Heart right ventricle (tissue), 16 donors: ENCODE data around the gene ATP5ME. TPM values are rescaled to one million over a fixed set of nuclear protein-coding genes. Genes with fewer than 3 reads are reported as not detected.

Experiments
- ATAC-seq, 8 donors: fragments of 200-7000 bp; cut with Tn5 transposase; one replicate each; pipeline ENCODE4 v1.9.1; 2020; ENCODE audit warnings: mild to moderate bottlenecking in 8 of 8, moderate library complexity in 8 of 8, moderate number of reproducible peaks in 1 of 8
- DNase-seq, 2 donors: peaks; one replicate each; pipeline ENCODE4 v3.0.0-alpha.2; 2020
- H3K27ac ChIP-seq, 10 donors: fragments of 200-600 bp; sonication (generic) in 2 of 10; one replicate each; pipeline versions ENCODE4 v1.5.0 to v1.8.0; 2020 to 2022; ENCODE audit warnings: mild to moderate bottlenecking in 3 of 10
- H3K27me3 ChIP-seq, 7 donors: fragments of 200-600 bp; one replicate each; pipeline ENCODE4 v1.8.0; 2021 to 2022; ENCODE audit warnings: mild to moderate bottlenecking in 2 of 7
- H3K36me3 ChIP-seq, 9 donors: fragments of 200-600 bp; sonication (generic) in 1 of 9; one replicate each; pipeline versions ENCODE4 v1.5.0 to v1.8.0; 2020 to 2022; ENCODE audit warnings: mild to moderate bottlenecking in 2 of 9
- H3K4me1 ChIP-seq, 9 donors: fragments of 200-600 bp; sonication (generic) in 1 of 9; one replicate each; pipeline versions ENCODE4 v1.5.0 to v1.8.0; 2020 to 2022; ENCODE audit warnings: mild to moderate bottlenecking in 4 of 9
- H3K4me3 ChIP-seq, 10 donors: fragments of 200-600 bp; sonication (generic) in 2 of 10; one replicate each; pipeline versions ENCODE4 v1.5.0 to v1.8.0; 2020 to 2022; ENCODE audit warnings: mild to moderate bottlenecking in 7 of 10, moderate library complexity in 2 of 10
- H3K9me3 ChIP-seq, 11 donors: fragments of 200-600 bp in 10 of 11; sonication (generic) in 2 of 11; one replicate each; pipeline versions ENCODE4 v1.5.0 to v1.8.0; 2013 to 2022; ENCODE audit warnings: mild to moderate bottlenecking in 2 of 11, control low read depth in 1 of 11, moderate library complexity in 1 of 11
- CTCF ChIP-seq, 9 donors: fragments of 200-600 bp; sonication (generic) in 2 of 9; IDR thresholded peaks; one replicate each; pipeline versions ENCODE4 v1.5.0 to v1.8.0; 2021 to 2022; ENCODE audit warnings: antibody characterized with exemption in 9 of 9, mild to moderate bottlenecking in 5 of 9, moderate library complexity in 1 of 9
- WGBS, 2 donors: extraction: QIAGEN DNeasy Blood & Tissue Kit; methylation state at CpG; one replicate each; pipeline ENCODE4 v1.1.7; 2013; ENCODE audit warnings: inconsistent platforms in 1 of 2; 5-methylcytosine and 5-hydroxymethylcytosine counted together
- intact Hi-C, 10 donors: fragments of 100-400 bp; cut with DNase I; formaldehyde crosslinking; loops; one replicate each; pipeline versions ENCODE4 v1.11.1 to v1.14.2; 2022
- polyA plus RNA-seq, 2 donors: library from polyadenylated mRNA; stranded (reverse); fragments of 200-250 nt; gene quantifications; one replicate each; pipeline ENCODE4 v1.2.3, GENCODE V29; 2013
- total RNA-seq, 10 donors: library from RNA; stranded (reverse); fragmentation: NEBNext Ultra II Directional in 3 of 10; extraction: Animal tissue kit (Norgen Biotek cat#: 25700) in 3 of 10; gene quantifications; one replicate each; pipeline versions ENCODE4 v1.2.1 to v1.2.4, GENCODE V29; 2021 to 2023
- donor health status: Arrhythmogenic right ventricular cardiomyopathy.
- donor health status: ischemic (EF 13 %, LVEDD 7.1; RV severe dilation, severe dysfunction).
- donor health status: healthy with polysubstance abuse.
- donor health status: DM: no; HTN: yes; CAD: no.
- donor health status: DM: no; HTN: no; CAD: no.
- donor health status: ischemic (EF 25% LVEDD 6.9; RV normal size, moderate dysfunction).
- donor health status: ischemic (EF 25% LVEDD 5.7; RV mildly dilated, moderate dysfunction).
- donor health status: healthy.
- donor health status: DM: yes; HTN: yes; CAD: no.
- donor health status: Ischemic cardiomyopathy.
- donor health status: ischemic (EF 35%, LVEDD 5.7; RV mildly dilated, moderate dysfunction).
- donor health status: nonischemic (EF 11% LVEDD 7.7; RV severe dilation, severe dysfunction).
- donor health status: DM: yes; HTN: yes; CAD: no.
- donor health status: PGD.
- donor health status: ischemic (EF 29% LVEDD 5.4; RV normal size, mild dysfunction).
- donor health status: nonischemic (EF 23%, LVEDD 6.1; RV moderate dilation, normal function).

The ATP5ME gene
- total and polyA plus RNA-seq, 12 donors: 651 to 4,239 (median 1,012) TPM

GRCh38 chr4:710116-710515 lies 36.0 kb upstream of the ATP5ME start:
- no peak overlapping the region for H3K4me3 ChIP-seq
- intact Hi-C loops: no loop called here

GRCh38 chr4:709348-709747 lies 35.3 kb upstream of the ATP5ME start:
- no peaks in the 10 kb centered on the region for H3K27me3 ChIP-seq
- DNase-seq (no peak), ATAC-seq (no peak)
- intact Hi-C loops: no loop called here
- WGBS, 2 donors: 97% methylated on average over 6 of the region's 6 CpGs
- H3K36me3 ChIP-seq: peaks cover 0 to 5% (median 0%) of the 10 kb centered on the region in 9 donors
- H3K9me3 ChIP-seq: no peaks in the 10 kb centered on the region
- no peak overlapping the region for H3K27ac ChIP-seq
- no peak overlapping the region for H3K4me3 ChIP-seq
- no peak for TF ChIP-seq CTCF (IDR thresholded peaks at IDR 0.05)
- H3K4me1 ChIP-seq: peaks cover 8 to 30% (median 22%) of the 10 kb centered on the region in 9 donors

More at GRCh38 chr4:710116-710515, 36.0 kb upstream of the ATP5ME start:
- H3K27ac ChIP-seq: no peak overlapping the region
- H3K9me3 ChIP-seq: no peaks in the 10 kb centered on the region
- WGBS, 2 donors: 68 to 75% methylated on average over 9 of the region's 9 CpGs
- DNase-seq (no peak), ATAC-seq (no peak)
- H3K36me3 ChIP-seq: peaks cover 0 to 8% (median 0%) of the 10 kb centered on the region in 9 donors
- H3K27me3 ChIP-seq: no peaks in the 10 kb centered on the region
- TF ChIP-seq CTCF (IDR thresholded peaks at IDR 0.05): no peak
- H3K4me1 ChIP-seq: peaks cover 8 to 30% (median 22%) of the 10 kb centered on the region in 9 donors

GRCh38 chr4:708631-708933 lies 34.5 kb upstream of the ATP5ME start:
- intact Hi-C loops: no loop called here
- no peaks in the 10 kb centered on the region for H3K9me3 ChIP-seq
- TF ChIP-seq CTCF (IDR thresholded peaks at IDR 0.05): no peak
- H3K4me1 ChIP-seq: peaks cover 8 to 30% (median 22%) of the 10 kb centered on the region in 9 donors
- peak overlapping the region in 1 of 10 donors; percentile 6 for H3K4me3 ChIP-seq
- H3K27me3 ChIP-seq: no peaks in the 10 kb centered on the region
- H3K36me3 ChIP-seq: peaks cover 0 to 3% (median 0%) of the 10 kb centered on the region in 9 donors
- WGBS, 2 donors: 73 to 74% methylated on average over 6 of the region's 6 CpGs
- H3K27ac ChIP-seq: no peak overlapping the region
- DNase-seq: no peak
- no peak for ATAC-seq

GRCh38 chr4:707929-708630 lies 34.0 kb upstream of the ATP5ME start:
- H3K27me3 ChIP-seq: no peaks in the 10 kb centered on the region
- intact Hi-C loops: no loop called here
- WGBS, 2 donors: 79 to 87% methylated on average over 9 to 11 of the region's 11 CpGs
- no peak for ATAC-seq
- H3K9me3 ChIP-seq: no peaks in the 10 kb centered on the region
- no peak for TF ChIP-seq CTCF (IDR thresholded peaks at IDR 0.05)
- H3K4me1 ChIP-seq: peaks cover 8 to 30% (median 22%) of the 10 kb centered on the region in 9 donors
- H3K36me3 ChIP-seq: peaks cover 0 to 3% (median 0%) of the 10 kb centered on the region in 9 donors
- DNase-seq: no peak
- peak overlapping the region in 1 of 10 donors; percentile 6 for H3K4me3 ChIP-seq
- no peak overlapping the region for H3K27ac ChIP-seq
